ENCODE results near the gene CNNM3. TPM values are rescaled to one million over a fixed set of nuclear protein-coding genes. Genes with fewer than 3 reads are reported as not detected.
A peak's percentile ranks its signal among the peaks of the same experiment; 100 is the strongest.

Gene CNNM3
- polyA plus RNA-seq, 4 donors, result 5.7 to 36.8 (median 11.3) TPM

DNA sequence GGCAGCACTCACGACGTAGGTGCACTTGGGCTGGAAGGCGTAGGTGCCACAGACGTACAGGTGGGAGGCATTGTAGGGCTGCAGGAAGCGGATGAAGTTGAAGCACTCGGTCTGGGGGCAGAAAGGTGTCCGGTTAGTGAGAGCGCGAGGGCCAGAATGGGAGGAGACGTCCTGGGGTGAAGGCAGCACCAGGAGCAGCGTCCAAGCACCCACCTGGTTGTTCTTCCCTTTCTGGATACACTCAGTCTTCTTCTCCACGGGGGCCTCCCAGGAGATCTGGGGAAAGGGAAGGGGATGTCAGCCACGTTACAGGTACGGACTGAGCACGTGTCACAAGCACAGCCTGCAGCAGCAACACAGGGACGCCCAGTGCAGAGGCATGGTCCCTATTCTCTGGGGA, 49.6 kb downstream of the CNNM3 start:
- H3K9me3 ChIP-seq (ENCODE audit: control insufficient read depth in 2 of 2, insufficient read depth in 1 of 2, low read depth in 1 of 2, low read length in 1 of 2), result no peaks in the 10 kb centered on the region
- no peak overlapping the region for H3K4me3 ChIP-seq (ENCODE audit: low read depth in 1 of 3, low read length in 3 of 3)
- 82 to 92% (median 90%) methylated on average over 16 of the region's 16 CpGs for WGBS, 3 donors
- H3K36me3 ChIP-seq (ENCODE audit: control insufficient read depth in 3 of 3, insufficient read depth in 2 of 3, low read depth in 1 of 3, low read length in 3 of 3), result peaks cover 0 to 67% (median 2%) of the 10 kb centered on the region in 3 donors
- no peaks in the 10 kb centered on the region for H3K27me3 ChIP-seq (ENCODE audit: control insufficient read depth in 3 of 3, insufficient read depth in 3 of 3, low read length in 3 of 3)
- FAIRE-seq (no peak), DNase-seq (no peak)
- H3K4me1 ChIP-seq (ENCODE audit: control insufficient read depth in 3 of 3, insufficient read depth in 2 of 3, low read depth in 1 of 3, low read length in 2 of 3), result peaks cover 0 to 32% (median 6%) of the 10 kb centered on the region in 3 donors
- H3K27ac ChIP-seq (ENCODE audit: low read depth in 1 of 3, low read length in 2 of 3), result no peak overlapping the region

- no peak overlapping the region for H3K27ac ChIP-seq (ENCODE audit: low read depth in 1 of 3, low read length in 2 of 3)
- peaks cover 0 to 36% (median 6%) of the 10 kb centered on the region in 3 donors for H3K4me1 ChIP-seq (ENCODE audit: control insufficient read depth in 3 of 3, insufficient read depth in 2 of 3, low read depth in 1 of 3, low read length in 2 of 3)
- FAIRE-seq, result no peak
- H3K36me3 ChIP-seq (ENCODE audit: control insufficient read depth in 3 of 3, insufficient read depth in 2 of 3, low read depth in 1 of 3, low read length in 3 of 3), result peaks cover 0 to 62% (median 2%) of the 10 kb centered on the region in 3 donors
- H3K4me3 ChIP-seq (ENCODE audit: low read depth in 1 of 3, low read length in 3 of 3), result no peak overlapping the region
- DNase-seq, result no peak
- no peaks in the 10 kb centered on the region for H3K27me3 ChIP-seq (ENCODE audit: control insufficient read depth in 3 of 3, insufficient read depth in 3 of 3, low read length in 3 of 3)
- WGBS, 3 donors, result 76 to 90% (median 87%) methylated on average over 13 to 14 of the region's 14 CpGs
- H3K9me3 ChIP-seq (ENCODE audit: control insufficient read depth in 2 of 2, insufficient read depth in 1 of 2, low read depth in 1 of 2, low read length in 1 of 2), result no peaks in the 10 kb centered on the region
Measured at GRCh38 chr2:96866149-96866548, 50.1 kb downstream of the CNNM3 start.

DNA sequence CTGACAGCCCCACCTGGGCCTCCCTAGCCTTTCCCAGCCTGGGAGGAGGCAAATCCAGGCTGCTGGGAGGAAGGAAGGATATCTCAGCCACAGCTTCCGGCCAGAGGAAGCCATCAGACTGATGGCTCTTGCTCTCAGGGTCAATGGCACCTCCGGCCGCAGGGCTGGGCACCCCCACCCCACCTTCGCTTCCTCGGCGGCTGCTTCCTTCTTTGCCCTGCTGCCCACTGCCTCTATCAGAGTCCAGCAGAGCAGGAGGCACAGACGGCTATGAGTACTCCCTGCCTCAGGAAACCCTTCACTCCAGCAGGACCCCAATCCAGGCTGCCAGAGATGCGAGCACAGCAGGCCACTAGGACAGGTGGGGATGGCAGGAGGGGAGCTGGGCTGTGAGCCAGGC, 50.5 kb downstream of the CNNM3 start:
- no peak overlapping the region for H3K4me3 ChIP-seq (ENCODE audit: low read depth in 1 of 3, low read length in 3 of 3)
- no peak overlapping the region for H3K27ac ChIP-seq (ENCODE audit: low read depth in 1 of 3, low read length in 2 of 3)
- no peaks in the 10 kb centered on the region for H3K27me3 ChIP-seq (ENCODE audit: control insufficient read depth in 3 of 3, insufficient read depth in 3 of 3, low read length in 3 of 3)
- DNase-seq (no peak), FAIRE-seq (no peak)
- 62 to 87% (median 66%) methylated on average over 4 to 8 of the region's 8 CpGs for WGBS, 3 donors
- peaks cover 0 to 57% (median 2%) of the 10 kb centered on the region in 3 donors for H3K36me3 ChIP-seq (ENCODE audit: control insufficient read depth in 3 of 3, insufficient read depth in 2 of 3, low read depth in 1 of 3, low read length in 3 of 3)
- H3K4me1 ChIP-seq (ENCODE audit: control insufficient read depth in 3 of 3, insufficient read depth in 2 of 3, low read depth in 1 of 3, low read length in 2 of 3), result peaks cover 0 to 32% (median 6%) of the 10 kb centered on the region in 3 donors
- no peaks in the 10 kb centered on the region for H3K9me3 ChIP-seq (ENCODE audit: control insufficient read depth in 2 of 2, insufficient read depth in 1 of 2, low read depth in 1 of 2, low read length in 1 of 2)

GRCh38 chr2:96866986-96867755, 51.1 kb downstream of the CNNM3 start:
- DNase-seq, result no peak
- Histone ChIP-seq H3K9me3 (ENCODE audit: control insufficient read depth in 2 of 2, insufficient read depth in 1 of 2, low read depth in 1 of 2, low read length in 1 of 2) (no peaks in the 10 kb centered on the region), H3K27ac (ENCODE audit: low read depth in 1 of 3, low read length in 2 of 3) (peak overlapping the region in 2 of 3 donors; percentile 91), H3K27me3 (ENCODE audit: control insufficient read depth in 3 of 3, insufficient read depth in 3 of 3, low read length in 3 of 3) (no peaks in the 10 kb centered on the region), H3K4me1 (ENCODE audit: control insufficient read depth in 3 of 3, insufficient read depth in 2 of 3, low read depth in 1 of 3, low read length in 2 of 3) (peaks cover 0 to 27% (median 6%) of the 10 kb centered on the region in 3 donors), H3K4me3 (ENCODE audit: low read depth in 1 of 3, low read length in 3 of 3) (peak overlapping the region in 2 of 3 donors; percentile 76 to 96), H3K36me3 (ENCODE audit: control insufficient read depth in 3 of 3, insufficient read depth in 2 of 3, low read depth in 1 of 3, low read length in 3 of 3) (peaks cover 0 to 53% (median 2%) of the 10 kb centered on the region in 3 donors)
- no peak for FAIRE-seq
- WGBS, 3 donors, result 36 to 52% (median 46%) methylated on average over 21 to 22 of the region's 22 CpGs

- Histone ChIP-seq H3K27me3 (ENCODE audit: control insufficient read depth in 3 of 3, insufficient read depth in 3 of 3, low read length in 3 of 3) (no peaks in the 10 kb centered on the region), H3K9me3 (ENCODE audit: control insufficient read depth in 2 of 2, insufficient read depth in 1 of 2, low read depth in 1 of 2, low read length in 1 of 2) (no peaks in the 10 kb centered on the region), H3K27ac (ENCODE audit: low read depth in 1 of 3, low read length in 2 of 3) (peak overlapping the region; percentile 32 to 91 (median 91)), H3K36me3 (ENCODE audit: control insufficient read depth in 3 of 3, insufficient read depth in 2 of 3, low read depth in 1 of 3, low read length in 3 of 3) (peaks cover 0 to 51% (median 2%) of the 10 kb centered on the region in 3 donors), H3K4me1 (ENCODE audit: control insufficient read depth in 3 of 3, insufficient read depth in 2 of 3, low read depth in 1 of 3, low read length in 2 of 3) (peaks cover 0 to 29% (median 6%) of the 10 kb centered on the region in 3 donors), H3K4me3 (ENCODE audit: low read depth in 1 of 3, low read length in 3 of 3) (peak overlapping the region; percentile 76 to 96 (median 81))
- FAIRE-seq, result no peak
- DNase-seq, result peak in 1 of 2 donors; percentile 55
- 10 to 13% (median 12%) methylated on average over 26 to 27 of the region's 27 CpGs for WGBS, 3 donors
Measured at GRCh38 chr2:96867756-96868554, 51.9 kb downstream of the CNNM3 start.

- peaks cover 0 to under 1% (median 0%) of the 10 kb centered on the region in 3 donors for H3K27me3 ChIP-seq (ENCODE audit: control insufficient read depth in 3 of 3, insufficient read depth in 3 of 3, low read length in 3 of 3)
- peaks cover 0 to 30% (median 6%) of the 10 kb centered on the region in 3 donors for H3K4me1 ChIP-seq (ENCODE audit: control insufficient read depth in 3 of 3, insufficient read depth in 2 of 3, low read depth in 1 of 3, low read length in 2 of 3)
- H3K36me3 ChIP-seq (ENCODE audit: control insufficient read depth in 3 of 3, insufficient read depth in 2 of 3, low read depth in 1 of 3, low read length in 3 of 3), result peaks cover 0 to 44% (median 1%) of the 10 kb centered on the region in 3 donors
- 0 to 1% (median 1%) methylated on average over 48 to 76 of the region's 76 CpGs for WGBS, 3 donors
- peak overlapping the region; percentile 76 to 96 (median 81) for H3K4me3 ChIP-seq (ENCODE audit: low read depth in 1 of 3, low read length in 3 of 3)
- peak; percentile 42 to 93 for DNase-seq
- no peaks in the 10 kb centered on the region for H3K9me3 ChIP-seq (ENCODE audit: control insufficient read depth in 2 of 2, insufficient read depth in 1 of 2, low read depth in 1 of 2, low read length in 1 of 2)
- H3K27ac ChIP-seq (ENCODE audit: low read depth in 1 of 3, low read length in 2 of 3), result peak overlapping the region; percentile 32 to 91 (median 91)
- no peak for FAIRE-seq
Measured at GRCh38 chr2:96868555-96869280, 52.6 kb downstream of the CNNM3 start.

GRCh38 chr2:96869281-96869821, 53.3 kb downstream of the CNNM3 start:
- DNase-seq (peak in 1 of 2 donors; percentile 81), FAIRE-seq (no peak)
- 0 to 4% (median 1%) methylated on average over 26 to 64 of the region's 64 CpGs for WGBS, 3 donors
- peaks cover 0 to 5% (median 0%) of the 10 kb centered on the region in 3 donors for H3K27me3 ChIP-seq (ENCODE audit: control insufficient read depth in 3 of 3, insufficient read depth in 3 of 3, low read length in 3 of 3)
- H3K27ac ChIP-seq (ENCODE audit: low read depth in 1 of 3, low read length in 2 of 3), result peak overlapping the region; percentile 43 to 91 (median 91)
- peaks cover 0 to 37% (median 0%) of the 10 kb centered on the region in 3 donors for H3K36me3 ChIP-seq (ENCODE audit: control insufficient read depth in 3 of 3, insufficient read depth in 2 of 3, low read depth in 1 of 3, low read length in 3 of 3)
- peak overlapping the region; percentile 76 to 96 (median 81) for H3K4me3 ChIP-seq (ENCODE audit: low read depth in 1 of 3, low read length in 3 of 3)
- peaks cover 0 to 36% (median 6%) of the 10 kb centered on the region in 3 donors for H3K4me1 ChIP-seq (ENCODE audit: control insufficient read depth in 3 of 3, insufficient read depth in 2 of 3, low read depth in 1 of 3, low read length in 2 of 3)
- H3K9me3 ChIP-seq (ENCODE audit: control insufficient read depth in 2 of 2, insufficient read depth in 1 of 2, low read depth in 1 of 2, low read length in 1 of 2), result no peaks in the 10 kb centered on the region
